Subcutaneous abdominal adipose tissue (tissue), 5 donors: Measurements from ENCODE around the gene C19orf81.

Experiments used
- H3K27ac ChIP-seq: one replicate; pipeline ENCODE4 v1.7.0; 2013; ENCODE audit warnings: low read depth, mild to moderate bottlenecking, inconsistent platforms, low read length, moderate library complexity
- H3K27me3 ChIP-seq, 5 donors: one replicate each; pipeline ENCODE4 v1.7.0; 2013; ENCODE audit warnings: low read length in 5 of 5, inconsistent platforms in 1 of 5; ENCODE audit not compliant: control insufficient read depth in 5 of 5, insufficient read depth in 4 of 5
- H3K36me3 ChIP-seq, 5 donors: one replicate each; pipeline ENCODE4 v1.7.0; 2013; ENCODE audit warnings: low read length in 5 of 5; ENCODE audit not compliant: control insufficient read depth in 5 of 5, insufficient read depth in 5 of 5
- H3K4me1 ChIP-seq, 5 donors: one replicate each; pipeline ENCODE4 v1.7.0; 2013; ENCODE audit warnings: low read length in 5 of 5, mild to moderate bottlenecking in 3 of 5, moderate library complexity in 1 of 5; ENCODE audit not compliant: control insufficient read depth in 5 of 5, insufficient read depth in 5 of 5
- H3K4me3 ChIP-seq, 5 donors: one replicate each; pipeline ENCODE4 v1.7.0; 2013; ENCODE audit warnings: low read length in 5 of 5, low read depth in 1 of 5
- H3K9ac ChIP-seq, 5 donors: one replicate each; pipeline ENCODE4 v1.7.0; 2013; ENCODE audit warnings: low read length in 5 of 5, mild to moderate bottlenecking in 4 of 5, moderate library complexity in 3 of 5
- H3K9me3 ChIP-seq, 5 donors: one replicate each; pipeline ENCODE4 v1.7.0; 2013; ENCODE audit warnings: low read length in 5 of 5; ENCODE audit not compliant: control insufficient read depth in 5 of 5
- donor health status: healthy.
- donor health status: healthy.
- donor health status: healthy.
- donor health status: healthy.
- donor health status: healthy.

The C19orf81 gene

GRCh38 chr19:50676625-50677197 lies 27.5 kb downstream of the C19orf81 start:
- H3K27me3 ChIP-seq = peaks cover 14 to 45% (median 32%) of the 10 kb centered on the region in 5 donors

GRCh38 chr19:50677636-50678035 lies 28.4 kb downstream of the C19orf81 start:
- Histone ChIP-seq H3K9ac (no peak overlapping the region), H3K4me1 (peaks cover 0 to 6% (median 0%) of the 10 kb centered on the region in 5 donors), H3K27ac (no peak overlapping the region), H3K27me3 (peaks cover 8 to 38% (median 28%) of the 10 kb centered on the region in 5 donors), H3K36me3 (no peaks in the 10 kb centered on the region), H3K9me3 (peaks cover 0 to 9% (median 8%) of the 10 kb centered on the region in 5 donors), H3K4me3 (no peak overlapping the region)

More at GRCh38 chr19:50676625-50677197, 27.5 kb downstream of the C19orf81 start:
- Histone ChIP-seq H3K4me1 (peaks cover 0 to 6% (median 0%) of the 10 kb centered on the region in 5 donors), H3K27ac (no peak overlapping the region), H3K36me3 (no peaks in the 10 kb centered on the region), H3K4me3 (no peak overlapping the region), H3K9ac (no peak overlapping the region), H3K9me3 (peaks cover 0 to 9% (median 8%) of the 10 kb centered on the region in 5 donors)

DNA sequence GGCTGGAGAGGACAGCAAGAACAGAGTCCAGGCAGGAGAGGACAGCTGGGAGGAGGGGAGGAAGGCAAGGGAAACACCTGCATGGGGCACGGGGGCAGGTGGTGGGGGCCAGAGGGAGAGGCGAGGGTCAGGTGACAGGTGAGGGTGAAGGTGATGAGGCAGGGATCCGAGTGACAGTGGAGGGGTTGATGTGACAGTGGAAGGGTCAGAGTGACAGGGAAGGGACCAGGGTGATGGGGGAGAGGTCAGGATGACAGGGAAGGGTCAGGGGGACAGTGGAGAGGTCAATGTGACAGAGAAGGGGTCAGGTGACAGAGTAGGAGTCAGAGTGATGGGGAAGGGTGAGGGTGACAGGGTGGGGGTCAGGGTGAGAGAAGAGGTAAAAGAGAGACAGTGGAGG lies 29.1 kb downstream of the C19orf81 start:
- H3K4me3 ChIP-seq = no peak overlapping the region
- peaks cover 0 to 6% (median 0%) of the 10 kb centered on the region in 5 donors for H3K4me1 ChIP-seq
- no peak overlapping the region for H3K27ac ChIP-seq
- H3K36me3 ChIP-seq = no peaks in the 10 kb centered on the region
- H3K9ac ChIP-seq = no peak overlapping the region
- H3K27me3 ChIP-seq = peaks cover 2 to 36% (median 24%) of the 10 kb centered on the region in 5 donors
- H3K9me3 ChIP-seq = peaks cover 0 to 9% (median 8%) of the 10 kb centered on the region in 5 donors

GRCh38 chr19:50679177-50680125 lies 30.2 kb downstream of the C19orf81 start:
- Histone ChIP-seq H3K4me1 (peaks cover 0 to 6% (median 0%) of the 10 kb centered on the region in 5 donors), H3K36me3 (no peaks in the 10 kb centered on the region), H3K9ac (no peak overlapping the region), H3K27me3 (peaks cover 0 to 34% (median 22%) of the 10 kb centered on the region in 5 donors), H3K4me3 (peak overlapping the region in 1 of 5 donors; percentile 9), H3K9me3 (peaks cover 0 to 9% (median 8%) of the 10 kb centered on the region in 5 donors), H3K27ac (no peak overlapping the region)

DNA sequence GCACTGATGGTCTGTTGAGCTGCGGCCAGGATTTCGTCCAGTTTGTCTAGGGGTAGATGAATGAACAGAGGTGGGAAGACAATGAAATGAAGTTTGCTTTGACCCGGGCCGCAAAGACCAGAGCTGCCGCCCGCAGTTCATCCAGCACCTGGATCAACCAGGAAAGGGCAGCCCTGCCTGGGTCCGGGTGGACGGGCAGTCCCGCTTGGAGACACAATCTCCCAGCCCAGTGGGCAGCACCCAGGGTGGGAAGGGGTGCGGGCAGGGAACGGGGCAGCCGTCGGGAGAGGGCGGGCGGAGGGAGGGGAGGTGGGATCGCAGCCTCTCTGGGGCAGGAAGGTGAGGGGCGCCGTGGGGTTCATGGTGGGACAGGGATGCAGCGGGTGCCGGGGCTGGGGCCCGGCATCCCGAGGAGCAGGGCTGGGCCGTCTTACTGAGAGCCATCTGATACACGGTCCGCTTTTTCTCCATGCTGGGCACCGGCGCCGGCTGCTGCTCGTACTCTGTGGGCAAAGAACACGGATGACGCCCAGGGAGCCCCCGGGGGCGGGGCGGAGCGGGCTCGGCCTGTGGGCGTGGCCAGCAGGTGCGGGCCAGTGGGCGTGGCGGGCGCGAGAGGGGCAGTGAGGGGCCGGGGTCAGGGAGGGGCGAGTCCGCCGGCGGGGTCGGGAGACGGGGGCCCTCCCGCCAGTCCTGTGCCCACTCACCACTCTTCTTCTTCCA lies 37.2 kb downstream of the C19orf81 start:
- Histone ChIP-seq H3K4me3 (no peak overlapping the region), H3K36me3 (no peaks in the 10 kb centered on the region), H3K27me3 (peaks cover 12 to 59% (median 31%) of the 10 kb centered on the region in 5 donors)

GRCh38 chr19:50688766-50689165 lies 39.5 kb downstream of the C19orf81 start:
- Histone ChIP-seq H3K4me1 (no peaks in the 10 kb centered on the region), H3K9ac (no peak overlapping the region), H3K9me3 (no peaks in the 10 kb centered on the region), H3K36me3 (no peaks in the 10 kb centered on the region), H3K27me3 (peaks cover 16 to 74% (median 47%) of the 10 kb centered on the region in 5 donors), H3K27ac (no peak overlapping the region), H3K4me3 (no peak overlapping the region)

More for the DNA sequence above, 37.2 kb downstream of the C19orf81 start:
- no peak overlapping the region for H3K9ac ChIP-seq
- no peaks in the 10 kb centered on the region for H3K9me3 ChIP-seq
- no peak overlapping the region for H3K27ac ChIP-seq
- no peaks in the 10 kb centered on the region for H3K4me1 ChIP-seq

DNA sequence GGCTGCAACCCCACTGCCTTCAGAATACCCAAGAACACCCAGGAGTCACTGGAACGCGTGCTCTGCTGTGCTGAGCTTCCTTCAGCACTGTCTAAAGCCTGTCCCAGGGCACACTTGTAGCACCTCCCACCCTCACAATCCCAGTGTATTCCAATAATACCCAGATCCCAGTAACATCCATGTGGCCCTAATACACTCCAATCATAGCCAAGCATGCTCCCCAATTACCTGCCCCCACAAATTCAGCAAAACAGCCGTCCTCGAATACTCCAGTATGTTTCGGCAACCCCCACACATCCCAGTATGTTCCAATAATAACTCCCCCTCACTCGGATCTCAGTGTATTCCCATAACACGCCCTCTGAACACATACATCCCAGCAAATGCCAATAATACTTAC lies 41.2 kb downstream of the C19orf81 start:
- H3K9me3 ChIP-seq = no peaks in the 10 kb centered on the region
- H3K27ac ChIP-seq = no peak overlapping the region
- no peak overlapping the region for H3K9ac ChIP-seq
- H3K4me1 ChIP-seq = peaks cover 0 to under 1% (median 0%) of the 10 kb centered on the region in 5 donors
- H3K27me3 ChIP-seq = peaks cover 19 to 72% (median 48%) of the 10 kb centered on the region in 5 donors
- H3K36me3 ChIP-seq = no peaks in the 10 kb centered on the region
- no peak overlapping the region for H3K4me3 ChIP-seq

GRCh38 chr19:50693064-50693975 lies 44.1 kb downstream of the C19orf81 start:
- Histone ChIP-seq H3K9ac (no peak overlapping the region), H3K4me3 (no peak overlapping the region), H3K4me1 (peaks cover 0 to 3% (median 0%) of the 10 kb centered on the region in 5 donors), H3K27ac (no peak overlapping the region), H3K9me3 (peaks cover 0 to 3% (median 0%) of the 10 kb centered on the region in 5 donors), H3K27me3 (peaks cover 26 to 65% (median 48%) of the 10 kb centered on the region in 5 donors), H3K36me3 (no peaks in the 10 kb centered on the region)

- Histone ChIP-seq H3K9ac (no peak overlapping the region), H3K4me1 (peaks cover 0 to 3% (median 0%) of the 10 kb centered on the region in 5 donors), H3K4me3 (no peak overlapping the region), H3K27ac (no peak overlapping the region), H3K27me3 (peaks cover 26 to 55% (median 52%) of the 10 kb centered on the region in 5 donors), H3K9me3 (peaks cover 0 to 3% (median 0%) of the 10 kb centered on the region in 5 donors), H3K36me3 (no peaks in the 10 kb centered on the region)
Measured at GRCh38 chr19:50694815-50695145, 45.5 kb downstream of the C19orf81 start.
